Cortex of kidney (tissue), 1 donor: ENCODE results near the gene ACVRL1.
"Not testable (repeated sequence)": the region's sequence is repeated elsewhere in the genome, so short reads cannot be mapped to it uniquely, and the experiment has no call there.

Source experiments
- DNase-seq: peaks from one replicate; lab custom pipeline; 2025; lab: John Stamatoyannopoulos, UW

ACVRL1 gene

DNA sequence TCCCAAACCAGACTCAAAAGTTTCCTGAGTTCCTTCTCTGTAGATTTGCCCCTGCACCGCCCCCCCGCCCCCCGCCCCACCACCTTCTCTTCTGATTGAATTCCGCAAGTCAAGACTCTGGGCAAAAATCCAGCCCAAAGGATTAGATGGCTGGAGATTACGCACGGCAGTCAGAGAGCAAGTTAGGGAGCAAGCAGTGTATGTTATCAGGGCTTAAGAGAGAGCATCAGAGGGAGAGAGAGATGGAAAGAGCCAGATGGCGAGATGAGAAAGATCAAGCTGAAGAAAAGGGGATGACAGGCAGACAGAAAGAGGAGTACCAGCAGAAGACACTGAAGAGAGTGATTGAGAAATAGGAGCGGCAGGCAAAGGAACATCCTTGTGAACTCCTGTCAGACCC, 33.3 kb upstream of the ACVRL1 start:
- DNase-seq: no peak

DNA sequence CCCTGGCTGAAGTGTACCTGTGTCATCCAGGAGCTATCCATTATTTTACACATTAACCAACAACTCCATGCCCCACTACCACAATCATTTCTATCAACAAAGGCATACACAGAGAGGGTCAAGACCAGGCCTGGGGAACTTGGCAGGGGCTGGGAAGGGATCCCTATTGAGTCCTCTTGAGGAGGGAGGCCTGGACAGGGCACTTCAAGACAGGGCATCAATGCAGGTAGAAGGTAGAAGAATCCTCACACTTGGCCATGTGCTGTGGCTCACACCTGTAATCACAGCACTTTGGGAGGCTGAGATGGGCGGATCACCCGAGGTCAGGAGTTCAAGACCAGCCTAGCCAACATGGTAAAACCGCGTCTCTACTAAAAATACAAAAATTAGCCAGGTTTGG, 32.8 kb upstream of the ACVRL1 start:
- no peak for DNase-seq

DNA sequence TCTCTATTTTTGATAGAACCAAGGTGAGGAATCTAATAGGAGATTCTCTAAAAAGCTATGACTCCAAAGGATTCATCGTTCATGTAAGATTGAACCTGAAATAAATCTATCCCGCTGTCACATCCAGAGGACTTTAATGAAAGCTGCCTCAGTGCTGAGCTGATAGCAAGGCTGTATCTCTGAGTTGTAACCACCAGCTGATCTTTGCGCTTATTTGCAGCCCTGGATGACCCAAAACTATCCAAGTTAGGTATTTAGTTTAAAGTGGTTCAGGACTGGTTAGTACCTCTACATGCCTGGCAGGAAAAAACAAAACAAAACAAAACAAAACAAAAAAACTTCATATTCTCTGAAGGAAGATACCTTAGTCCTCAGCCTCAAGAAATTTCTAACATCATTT, 28.2 kb upstream of the ACVRL1 start:
- no peak for DNase-seq

DNA sequence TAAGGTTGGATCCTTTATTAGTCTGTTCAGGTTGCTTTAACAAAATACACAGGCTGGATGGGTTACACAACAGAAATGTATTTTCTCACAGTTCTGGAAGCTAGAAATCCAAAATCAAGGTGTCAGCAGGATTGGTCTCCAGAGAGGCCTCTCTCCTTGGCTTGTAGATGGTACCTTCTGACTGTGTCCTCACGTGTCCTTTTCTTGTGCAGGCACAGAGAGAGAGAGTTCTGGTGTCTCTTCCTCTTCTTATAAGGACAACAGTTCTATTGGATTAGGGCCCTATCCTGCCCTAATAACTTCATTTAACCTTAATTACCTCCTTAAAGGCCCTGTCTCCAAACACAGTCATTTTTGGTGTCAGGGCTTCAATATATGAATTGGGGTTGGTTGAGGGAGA, 24.0 kb upstream of the ACVRL1 start:
- no peak for DNase-seq

DNA sequence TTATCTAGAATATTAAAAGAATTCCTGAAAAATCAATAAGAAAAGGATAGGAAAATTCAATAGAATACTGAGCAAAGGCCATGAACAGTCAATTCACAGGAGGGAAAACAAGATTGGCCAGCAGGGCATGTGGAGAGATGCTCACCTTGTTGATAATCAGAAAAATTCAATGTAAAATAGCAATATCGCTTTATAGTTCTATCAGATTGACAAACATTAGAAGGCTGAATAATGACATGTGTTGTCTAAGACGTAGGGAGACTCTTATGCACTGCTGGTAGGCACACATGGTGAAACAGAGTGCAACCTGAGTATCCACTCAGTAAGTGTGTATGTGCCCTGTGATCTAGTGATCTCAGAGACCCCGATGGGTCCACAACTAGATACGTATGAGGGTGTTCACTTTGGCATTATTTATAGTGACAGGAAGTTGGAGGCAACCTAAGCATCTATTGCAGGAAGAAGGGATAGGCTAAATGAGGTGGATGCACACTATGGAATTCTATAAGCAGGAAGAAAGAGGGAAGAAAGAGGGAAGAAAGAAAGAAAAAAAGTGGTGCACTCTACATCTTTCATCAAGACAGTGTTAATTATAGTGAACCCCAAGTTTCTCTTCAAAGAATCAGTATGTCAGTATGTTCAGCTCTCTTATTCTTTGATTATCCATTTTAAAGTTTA, 23.2 kb upstream of the ACVRL1 start:
- DNase-seq: no peak

DNA sequence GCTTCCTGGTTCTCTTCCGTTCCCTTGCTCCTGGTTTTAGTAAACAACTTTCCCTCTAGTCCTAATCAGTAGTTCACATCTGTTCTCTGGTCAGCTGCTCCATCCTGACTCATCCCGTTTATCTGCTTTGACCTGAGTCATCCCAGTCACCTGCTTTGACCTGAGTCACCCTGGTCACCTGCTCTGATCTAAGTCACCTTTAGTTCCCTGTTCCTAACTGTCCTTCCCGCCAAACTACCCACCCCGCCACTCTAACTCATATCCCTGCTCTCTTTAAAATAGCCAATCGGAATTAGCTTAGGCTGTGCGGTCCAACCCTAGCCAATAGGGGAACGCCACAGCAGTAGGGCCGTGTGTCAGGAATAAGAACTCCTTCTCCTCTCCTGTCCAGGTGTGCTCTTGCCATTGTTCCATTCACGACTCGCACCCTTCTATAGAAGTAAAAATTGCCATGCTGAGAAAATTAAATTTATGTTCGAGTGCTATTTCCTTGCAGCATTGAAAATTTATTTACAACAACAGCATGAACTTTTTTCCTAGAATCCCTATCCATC, 22.6 kb upstream of the ACVRL1 start:
- DNase-seq: no peak

DNA sequence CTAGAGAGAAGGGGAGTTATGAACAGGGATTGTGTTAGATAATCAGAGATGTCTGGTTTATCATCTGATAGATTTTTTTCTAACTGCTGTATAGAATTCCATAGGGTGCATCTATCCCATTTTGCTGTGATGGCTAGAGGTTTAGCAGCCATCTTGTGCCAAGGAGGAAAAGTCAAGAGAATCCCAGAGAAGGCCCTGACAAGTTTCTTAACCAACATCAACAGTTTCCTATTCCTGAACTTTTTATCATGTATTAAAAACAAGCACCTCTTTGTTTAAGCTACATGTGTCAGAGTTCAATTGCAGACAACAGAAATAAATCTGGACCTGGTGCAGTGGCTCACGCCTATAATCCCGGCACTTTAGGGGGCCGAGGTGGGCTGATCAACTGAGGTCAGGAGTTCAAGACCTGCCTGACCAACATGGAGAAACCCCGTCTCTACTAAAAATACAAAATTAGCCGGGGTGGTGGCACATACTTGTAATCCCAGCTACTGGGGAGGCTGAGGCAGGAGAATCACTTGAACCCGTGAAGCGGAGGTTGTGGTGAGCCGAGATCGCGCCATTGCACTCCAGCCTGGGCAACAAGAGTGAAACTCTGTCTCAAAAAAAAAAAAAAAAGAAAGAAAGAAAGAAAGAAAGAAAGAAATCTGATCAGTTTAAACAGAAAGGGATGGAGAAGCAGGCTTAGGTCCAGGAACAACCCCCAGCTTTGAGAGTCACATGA, 21.8 kb upstream of the ACVRL1 start:
- not testable (repeated sequence) for DNase-seq

DNA sequence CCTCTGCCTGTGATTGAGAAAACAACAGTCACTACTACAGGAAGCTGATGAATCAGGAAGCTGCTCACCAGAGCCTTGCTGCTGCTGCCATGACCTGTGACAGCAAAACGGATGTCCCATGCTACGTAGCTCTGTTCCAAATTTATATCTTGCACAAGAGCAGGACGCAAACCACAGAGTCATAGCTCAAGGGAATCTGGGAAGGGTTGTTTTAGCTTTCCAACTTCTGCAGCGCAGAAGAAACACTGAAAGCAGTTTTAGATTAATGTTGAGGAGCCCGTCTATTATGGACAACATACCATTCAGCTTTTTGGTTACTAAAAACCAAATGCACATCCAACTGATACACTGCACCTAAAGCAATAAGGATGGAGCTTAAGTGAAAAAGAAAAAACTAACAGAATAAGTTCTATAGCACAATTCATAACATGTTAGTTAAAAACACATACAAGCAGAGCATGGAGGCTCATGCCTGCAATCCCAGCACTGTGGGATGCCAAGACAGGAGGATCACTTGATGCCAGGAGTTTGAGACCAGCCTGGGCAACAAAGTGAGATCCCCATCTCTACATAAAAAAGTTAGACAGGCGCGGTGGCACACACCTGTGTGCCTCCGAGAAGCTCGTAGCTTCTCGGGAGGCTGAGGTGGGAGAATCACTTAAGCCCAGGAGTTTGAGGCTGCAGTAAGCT, 21.1 kb upstream of the ACVRL1 start:
- no peak for DNase-seq

DNA sequence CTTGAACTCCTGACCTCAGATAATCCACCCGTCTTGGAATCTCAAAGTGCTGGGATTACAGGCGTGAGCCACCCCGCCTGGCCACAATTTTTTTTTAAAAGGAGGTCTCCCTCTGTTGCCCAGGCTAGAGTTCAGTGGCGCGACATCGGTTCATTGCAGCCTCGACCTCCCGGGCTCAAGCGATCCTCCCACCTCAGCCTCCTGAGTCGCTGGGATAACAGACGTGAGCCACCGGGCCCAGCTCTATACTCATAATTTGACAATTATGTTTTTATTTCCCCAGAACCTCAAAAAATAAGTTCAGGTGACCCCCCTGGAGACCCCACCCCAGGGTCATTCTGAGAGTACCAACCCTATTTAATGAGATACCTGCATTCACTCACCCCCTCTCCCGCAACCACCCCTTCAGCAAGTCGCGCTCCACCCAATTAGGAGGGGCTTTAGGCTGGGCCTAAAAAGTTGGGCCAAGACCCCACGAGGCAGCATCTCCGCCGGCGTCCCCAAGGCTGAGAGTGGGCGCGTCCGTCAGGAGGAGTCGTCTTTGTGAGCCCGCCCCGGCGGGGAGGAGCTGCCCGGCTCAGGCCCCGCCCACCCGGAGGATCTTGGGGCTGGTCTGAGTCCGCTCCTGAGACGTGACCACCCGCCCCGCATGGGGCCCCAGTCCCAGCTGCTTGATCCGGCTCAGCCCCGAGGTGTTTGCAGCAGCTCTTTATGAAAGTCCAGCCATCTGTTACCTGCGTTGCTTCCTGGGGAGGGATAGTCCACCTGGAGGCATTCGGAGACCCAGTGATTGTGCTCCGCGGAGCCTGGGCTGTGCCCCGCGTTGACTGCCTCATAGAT, 19.6 kb upstream of the ACVRL1 start, which contains the start of gene ANKRD33:
ANKRD33 (plus strand) TSS at position 628 of the 840 bp plus-strand sequence; CDS start at position 712, 84 bp downstream.
- no peak for DNase-seq

DNA sequence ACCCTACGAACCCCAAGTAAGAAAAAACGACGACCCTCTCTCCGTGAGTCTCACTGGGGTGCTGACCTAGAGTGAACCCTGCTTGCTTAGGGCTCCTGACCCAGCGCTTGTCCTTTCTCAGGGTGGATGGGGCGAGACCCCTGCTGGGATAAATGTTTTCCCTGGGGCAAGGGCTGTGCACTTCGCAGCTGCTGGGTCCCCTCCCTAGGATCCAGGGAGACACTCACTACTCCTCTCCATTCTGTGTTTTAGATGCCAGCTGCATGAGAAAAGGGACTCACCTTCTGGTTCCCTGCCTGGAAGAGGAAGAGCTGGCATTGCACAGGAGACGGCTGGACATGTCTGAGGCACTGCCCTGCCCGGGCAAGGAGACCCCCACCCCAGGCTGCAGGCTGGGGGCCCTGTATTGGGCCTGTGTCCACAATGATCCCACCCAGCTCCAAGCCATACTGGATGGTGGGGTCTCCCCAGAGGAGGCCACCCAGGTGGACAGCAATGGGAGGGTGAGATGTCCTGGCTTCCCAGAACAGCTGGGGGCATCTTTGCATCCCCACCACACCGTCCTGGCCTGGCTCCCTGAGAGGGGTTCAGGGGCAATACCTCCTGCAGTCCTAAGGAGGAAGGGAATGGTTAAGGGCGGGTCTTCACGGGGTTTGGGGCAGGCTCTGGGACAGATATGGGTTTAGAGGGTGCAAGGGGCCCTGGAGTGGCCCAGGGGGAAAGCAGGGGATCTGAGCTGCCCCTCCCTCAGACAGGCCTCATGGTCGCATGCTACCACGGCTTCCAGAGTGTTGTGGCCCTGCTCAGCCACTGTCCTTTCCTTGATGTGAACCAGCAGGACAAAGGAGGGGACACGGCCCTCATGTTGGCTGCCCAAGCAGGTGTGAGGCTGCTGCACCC, 18.7 kb upstream of the ACVRL1 start:
- DNase-seq: no peak

DNA sequence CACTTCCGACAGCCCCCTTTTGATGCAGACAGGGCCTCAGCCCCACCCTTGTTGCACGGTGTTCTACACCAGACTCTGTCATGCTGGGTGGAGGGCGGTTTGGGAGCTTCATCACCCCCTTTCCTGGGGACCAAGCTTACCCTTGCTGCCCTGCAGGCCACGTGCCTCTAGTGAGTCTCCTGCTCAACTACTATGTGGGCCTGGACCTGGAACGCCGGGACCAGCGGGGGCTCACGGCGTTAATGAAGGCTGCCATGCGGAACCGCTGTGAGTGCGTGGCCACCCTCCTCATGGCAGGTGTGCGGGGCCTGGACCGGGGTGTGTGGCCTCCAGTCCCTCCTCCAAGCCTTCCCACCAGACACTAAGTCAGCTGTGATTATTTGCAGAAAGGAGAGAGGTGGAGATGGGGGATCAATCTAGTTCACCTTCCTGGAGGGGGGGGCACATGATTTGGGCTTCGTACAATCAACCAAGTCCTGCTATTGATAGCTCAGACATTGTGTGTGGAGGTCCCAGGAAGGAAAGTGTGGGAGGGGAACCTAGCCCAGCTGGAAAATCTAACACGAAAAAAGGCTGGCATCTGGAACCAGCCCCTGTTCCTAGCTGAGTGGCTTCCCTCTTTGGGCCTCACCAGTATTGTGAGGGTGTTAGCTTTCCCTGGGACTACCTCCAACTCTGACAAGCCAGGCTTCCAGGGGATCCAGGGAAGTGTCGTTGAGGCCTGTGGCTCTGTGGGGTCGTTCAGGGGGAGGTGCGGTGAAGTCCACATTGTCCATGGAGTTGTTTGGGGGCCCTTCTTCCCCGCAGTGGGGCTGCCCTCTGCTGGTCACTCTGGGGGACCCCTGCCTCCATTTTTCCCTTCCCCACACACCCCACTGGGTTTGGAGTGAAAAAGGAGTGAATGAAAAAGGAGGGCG, 17.8 kb upstream of the ACVRL1 start:
- no peak for DNase-seq

DNA sequence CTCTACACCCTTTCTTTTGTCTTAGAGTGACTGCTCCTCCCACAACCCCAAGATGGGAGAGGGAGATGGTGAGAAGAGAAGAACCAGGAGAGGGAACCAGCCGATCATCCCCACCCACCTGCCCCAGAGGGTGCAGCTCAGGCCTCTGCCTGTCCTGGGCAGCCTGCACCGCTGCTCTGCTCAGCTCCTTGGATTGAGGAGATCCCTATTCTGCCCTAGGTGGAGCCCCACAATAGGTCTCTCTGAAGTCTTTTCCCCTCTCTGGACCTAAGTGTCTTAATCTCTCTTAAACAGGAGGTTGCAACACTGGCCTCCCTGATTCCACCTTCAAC, 17.2 kb upstream of the ACVRL1 start:
- DNase-seq: no peak

DNA sequence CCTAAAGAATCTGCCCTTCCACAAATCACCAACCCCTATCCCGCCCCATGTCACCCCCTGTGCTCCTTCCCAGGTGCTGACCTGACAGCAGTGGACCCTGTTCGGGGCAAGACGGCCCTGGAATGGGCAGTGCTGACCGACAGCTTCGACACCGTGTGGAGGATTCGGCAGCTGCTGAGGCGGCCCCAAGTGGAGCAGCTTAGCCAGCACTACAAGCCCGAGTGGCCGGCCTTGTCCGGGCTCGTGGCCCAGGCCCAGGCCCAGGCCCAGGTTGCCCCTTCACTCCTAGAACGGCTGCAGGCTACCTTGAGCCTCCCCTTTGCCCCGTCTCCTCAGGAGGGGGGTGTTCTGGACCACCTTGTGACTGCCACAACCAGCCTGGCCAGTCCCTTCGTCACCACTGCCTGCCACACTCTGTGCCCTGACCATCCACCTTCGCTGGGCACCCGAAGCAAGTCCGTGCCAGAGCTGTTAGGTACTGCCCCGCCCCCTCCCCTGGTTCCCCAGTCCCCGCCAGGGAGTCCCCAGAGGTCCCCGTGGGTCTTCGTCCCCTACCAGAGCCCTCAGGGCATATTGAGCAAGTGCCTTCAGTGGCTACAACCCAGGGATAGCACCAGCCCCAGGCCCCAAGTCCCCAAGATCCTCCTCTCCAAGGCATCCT, 16.7 kb upstream of the ACVRL1 start:
- no peak for DNase-seq

DNA sequence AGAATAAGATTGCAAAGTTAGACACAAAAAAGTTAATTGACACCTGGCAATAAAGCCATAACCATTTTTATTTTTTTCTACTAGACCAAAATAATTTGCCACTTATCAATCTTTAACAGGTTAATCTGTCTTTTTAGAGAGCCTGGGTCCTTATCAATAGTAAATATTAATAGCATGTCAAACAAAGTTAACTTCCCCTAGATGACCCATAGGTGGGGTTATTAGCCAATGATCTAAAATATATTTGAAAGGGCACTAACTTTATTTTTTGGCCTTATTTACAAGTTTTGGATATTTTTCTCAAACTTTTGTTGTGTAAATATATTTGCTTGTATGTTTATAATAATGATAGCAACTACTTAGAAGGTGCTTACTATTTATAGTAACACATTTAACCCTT, 15.5 kb upstream of the ACVRL1 start:
- DNase-seq: no peak

DNA sequence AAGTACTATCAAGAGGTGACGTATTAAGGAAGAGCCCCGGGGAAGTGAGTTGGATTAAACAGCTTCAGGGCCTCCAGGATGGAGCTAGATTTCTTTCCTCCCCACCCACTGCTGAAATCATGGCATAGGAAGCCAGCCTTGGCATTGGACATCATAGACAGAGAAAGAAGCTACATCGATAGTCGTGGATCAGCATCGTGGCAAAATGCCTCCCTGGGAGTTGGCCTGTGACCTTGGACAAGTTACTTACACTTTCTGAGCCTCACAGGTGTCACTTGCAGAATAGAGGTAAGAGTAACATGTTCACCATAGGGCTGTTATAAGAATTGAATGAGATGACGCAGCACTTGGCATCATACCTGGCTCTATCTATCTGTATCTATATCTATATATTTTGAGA, 13.5 kb upstream of the ACVRL1 start:
- no peak for DNase-seq

DNA sequence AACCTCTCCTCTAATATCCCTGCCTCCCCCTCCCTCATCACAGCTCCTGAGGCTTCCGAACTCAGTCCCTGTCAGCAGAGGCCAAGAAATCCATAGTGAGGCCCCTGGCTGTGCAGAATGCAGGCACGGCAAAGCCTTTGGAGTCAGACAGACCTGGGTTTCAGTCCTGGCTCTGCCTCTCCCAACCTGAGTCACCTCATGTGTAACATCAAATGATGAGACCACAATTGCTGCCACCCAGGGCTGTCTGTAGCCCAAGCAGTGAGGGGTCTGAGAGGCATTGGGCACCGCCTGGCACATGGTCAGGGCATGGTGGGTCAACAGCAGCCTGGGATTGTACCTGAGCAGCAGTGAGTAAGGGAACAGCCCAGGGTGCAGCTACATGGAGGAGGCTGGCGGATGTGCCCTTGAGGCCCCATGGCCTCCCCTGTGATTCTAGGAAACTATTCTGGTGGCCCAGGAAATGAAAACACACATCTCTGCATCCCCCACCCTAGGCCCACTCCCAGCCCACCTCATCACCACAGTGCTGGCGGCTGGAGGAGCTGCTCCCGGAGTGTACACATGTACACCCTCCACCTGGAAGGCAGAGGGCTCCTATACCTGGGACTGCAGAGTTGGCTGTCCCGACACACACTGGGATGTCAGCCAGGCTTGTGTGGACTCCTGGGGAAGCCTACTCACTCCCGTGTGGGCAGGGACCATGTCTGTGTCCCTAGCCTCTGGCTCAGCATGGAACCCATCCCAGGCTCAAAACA, 11.7 kb upstream of the ACVRL1 start:
- DNase-seq: no peak

DNA sequence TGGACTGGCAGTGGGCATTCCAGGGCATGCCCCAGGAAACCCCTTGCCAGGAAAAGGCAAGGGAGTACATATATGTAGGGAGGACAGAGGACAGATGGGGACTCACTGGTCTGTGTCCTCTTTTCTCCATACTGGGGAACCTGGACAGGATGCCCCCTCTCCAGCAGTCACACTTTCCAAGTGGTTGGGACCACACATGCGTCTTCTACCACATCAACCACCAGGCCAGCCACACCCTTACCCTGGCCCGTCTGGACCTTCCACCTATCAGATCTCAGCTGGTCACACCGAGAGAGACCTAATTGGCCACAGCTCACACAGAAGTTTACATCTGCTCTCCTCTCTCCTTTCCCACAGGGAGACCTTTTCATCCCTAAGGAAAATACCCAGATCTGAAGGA, 11.1 kb upstream of the ACVRL1 start:
- no peak for DNase-seq

DNA sequence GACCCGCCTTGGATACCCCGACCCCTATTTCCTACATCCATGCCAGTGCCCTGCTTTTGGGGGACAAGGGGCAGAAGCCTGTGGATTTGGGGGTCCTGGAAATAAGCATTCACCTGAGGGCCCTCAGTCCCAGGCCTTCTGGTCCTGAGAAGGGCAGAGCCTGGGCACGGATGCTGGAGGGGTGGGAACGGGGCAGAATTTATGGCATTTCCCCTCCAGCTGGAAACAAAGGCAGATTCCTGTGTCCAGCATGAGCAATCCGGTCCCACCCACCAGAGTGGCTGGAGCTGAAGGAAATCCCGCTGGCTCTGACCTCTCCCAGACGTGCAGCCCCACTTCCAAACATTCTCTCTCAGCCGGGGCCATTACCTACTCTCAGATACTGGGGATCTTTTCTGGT, 10.1 kb upstream of the ACVRL1 start:
- DNase-seq: no peak

DNA sequence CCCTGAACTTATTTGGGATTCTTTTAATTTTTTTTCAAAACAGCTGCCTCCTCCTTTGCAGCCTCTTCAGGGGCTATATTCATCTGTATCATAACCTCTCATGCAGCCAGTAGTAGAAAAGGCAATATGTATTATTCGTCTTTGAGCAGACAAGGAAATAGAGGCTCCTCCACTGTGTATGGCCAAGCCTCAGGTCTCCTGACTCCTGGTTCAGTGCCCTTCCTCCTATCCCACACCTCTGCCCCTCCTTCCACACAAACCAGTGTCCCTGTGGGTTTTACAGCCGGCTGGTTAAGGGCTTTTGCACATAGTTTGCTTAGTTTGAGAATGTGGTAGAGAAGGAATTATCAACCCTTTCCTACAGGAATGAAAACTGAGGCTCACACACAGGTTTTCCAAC, 8.8 kb upstream of the ACVRL1 start:
- DNase-seq: no peak
